Mesothelial cell of epicardium (in vitro differentiated cells): ENCODE results near the gene FAM20A. TPM values are rescaled to one million over a fixed set of nuclear protein-coding genes. Genes with fewer than 3 reads are reported as not detected.

Source experiments
- DNase-seq, 2 experiments: peaks; one replicate each; pipeline ENCODE4 v3.0.0; 2021; ENCODE audit warnings: low spot score in 2 of 2; ENCODE audit not compliant: unreplicated experiment in 2 of 2
- H3K27ac Mint-ChIP-seq: 2 replicates; pipeline ENCODE4 v1.8.0; 2021; ENCODE audit warnings: mixed read lengths
- H3K27me3 Mint-ChIP-seq: 2 replicates; pipeline ENCODE4 v1.8.0; 2021; ENCODE audit warnings: low read depth, mixed read lengths
- H3K36me3 Mint-ChIP-seq: 2 replicates; pipeline ENCODE4 v1.8.0; 2021; ENCODE audit warnings: mixed read lengths
- H3K4me1 Mint-ChIP-seq: 2 replicates; pipeline ENCODE4 v1.8.0; 2021; ENCODE audit warnings: mixed read lengths
- H3K4me3 Mint-ChIP-seq: 2 replicates; pipeline ENCODE4 v1.8.0; 2021; ENCODE audit warnings: mild to moderate bottlenecking, moderate library complexity, mixed read lengths
- H3K9me3 Mint-ChIP-seq: 2 replicates; pipeline ENCODE4 v1.8.0; 2021; ENCODE audit warnings: mixed read lengths
- CTCF ChIP-seq: fragments of 200-600 bp; sonication (generic); IDR thresholded peaks from one replicate; pipeline ENCODE4 v1.5.0; 2021; ENCODE audit warnings: antibody characterized with exemption; ENCODE audit not compliant: unreplicated experiment
- total RNA-seq: library from RNA; stranded (reverse); gene quantifications from 3 replicates; pipeline ENCODE4 v1.2.1, GENCODE V29; 2021

The FAM20A gene
- total RNA-seq, 1 donor from 2014 or later = 1.8 TPM

DNA sequence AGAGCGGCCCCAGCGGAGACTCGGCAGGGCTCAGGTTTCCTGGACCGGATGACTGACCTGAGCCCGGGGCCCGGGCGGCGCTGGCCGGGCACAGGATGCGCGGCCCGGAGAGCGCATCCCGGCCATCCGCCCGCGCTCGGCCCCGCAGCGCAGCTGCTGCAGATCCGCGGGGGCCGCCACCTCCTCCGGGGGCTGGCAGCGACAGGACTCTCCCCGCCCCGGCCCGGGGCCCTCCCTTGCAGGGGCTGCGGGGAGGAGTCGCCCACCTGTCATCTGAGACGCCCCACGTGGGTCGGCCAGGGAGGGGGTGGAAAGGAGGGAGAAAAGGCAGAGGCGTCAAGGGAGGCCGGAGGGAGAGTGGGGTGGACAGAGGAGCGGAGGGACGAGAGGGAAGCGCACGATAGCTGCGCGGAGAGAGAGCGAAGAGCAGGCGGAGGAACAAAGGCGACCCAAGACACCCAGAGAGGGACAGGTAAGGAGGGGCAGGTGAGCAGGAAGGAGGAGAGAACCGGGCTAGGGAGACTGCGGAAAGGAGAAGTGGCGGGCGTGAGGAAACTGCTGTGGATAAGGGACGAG is 89.4 kb downstream of the FAM20A start:
- Mint-ChIP-seq H3K27ac (peak overlapping the region; percentile 99), H3K4me1 (peaks cover 41% of the 10 kb centered on the region), H3K4me3 (peak overlapping the region; percentile 89), H3K36me3 (peaks cover 7% of the 10 kb centered on the region), H3K9me3 (no peaks in the 10 kb centered on the region), H3K27me3 (no peaks in the 10 kb centered on the region)
- no peak for TF ChIP-seq CTCF
- DNase-seq = peak; percentile 81 to 88

DNA sequence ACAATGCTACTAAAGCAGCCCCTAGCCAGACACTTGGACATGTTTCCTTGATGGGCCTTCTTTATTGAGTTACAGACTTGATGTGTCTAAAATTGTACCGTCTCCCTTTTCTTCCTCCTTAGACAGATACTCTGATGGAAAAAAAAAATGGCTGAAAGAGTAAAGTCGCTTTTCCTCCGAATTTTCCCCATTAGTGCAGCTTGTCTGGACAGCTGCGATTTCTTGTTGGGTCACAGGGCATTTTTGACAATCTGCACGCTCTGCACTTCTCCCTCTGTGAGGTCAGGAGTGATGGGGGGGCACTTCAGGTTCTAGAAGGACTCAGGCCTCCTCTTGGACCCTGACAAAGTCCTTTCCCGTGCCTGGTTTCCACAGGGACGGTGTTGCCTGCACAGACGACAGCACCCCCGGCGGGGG is 89.9 kb downstream of the FAM20A start:
- peaks cover 41% of the 10 kb centered on the region for H3K4me1 Mint-ChIP-seq
- no peak for TF ChIP-seq CTCF

DNA sequence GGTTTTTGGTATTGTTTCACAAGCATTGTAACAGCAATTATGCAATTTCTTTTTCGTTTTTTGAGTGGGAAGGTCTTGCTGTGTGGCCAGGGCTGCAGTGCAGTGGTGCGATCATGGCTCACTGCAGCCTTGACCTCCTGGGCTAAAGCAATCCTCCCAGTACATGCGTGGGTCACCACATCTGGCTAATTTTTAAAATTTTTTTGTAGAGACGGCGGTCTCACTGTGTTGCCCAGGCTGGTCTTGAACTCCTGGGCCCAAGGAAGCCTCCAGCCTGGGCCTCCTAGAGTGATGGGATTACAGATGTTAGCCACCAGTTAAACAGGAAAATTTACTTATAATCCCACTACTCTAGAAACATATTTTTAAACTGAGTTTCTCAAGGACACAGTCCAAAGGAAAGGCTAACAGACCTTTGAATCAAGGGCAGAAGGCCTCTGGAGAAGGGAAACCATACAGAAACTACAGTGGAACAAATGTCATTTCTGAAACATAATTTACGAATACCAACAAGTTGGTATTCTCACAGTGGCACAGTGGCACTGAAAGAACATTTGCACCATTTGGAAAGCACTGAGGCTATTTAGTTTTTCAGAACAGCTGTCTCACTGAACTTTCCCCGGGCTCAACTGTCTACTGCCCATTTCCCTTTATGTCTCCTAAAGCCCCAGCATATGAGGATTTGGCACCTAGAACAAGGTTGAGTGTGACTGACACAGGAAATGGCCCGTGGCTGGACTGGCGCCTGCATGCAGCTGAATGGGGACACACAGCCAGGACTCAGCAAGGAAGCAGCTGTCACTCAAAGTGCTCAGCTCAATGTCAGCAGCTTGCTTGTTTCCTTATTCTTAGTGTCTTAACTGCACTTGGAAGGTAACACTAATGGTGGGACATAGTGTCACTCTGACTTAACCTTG is 91.8 kb downstream of the FAM20A start:
- no peak for TF ChIP-seq CTCF
- H3K4me1 Mint-ChIP-seq = peaks cover 28% of the 10 kb centered on the region
- no peak overlapping the region for H3K4me3 Mint-ChIP-seq
- no peaks in the 10 kb centered on the region for H3K9me3 Mint-ChIP-seq
- DNase-seq = no peak
- peak overlapping the region; percentile 91 for H3K27ac Mint-ChIP-seq
- no peaks in the 10 kb centered on the region for H3K36me3 Mint-ChIP-seq
- no peaks in the 10 kb centered on the region for H3K27me3 Mint-ChIP-seq

More for the DNA sequence above, 89.9 kb downstream of the FAM20A start:
- peak overlapping the region; percentile 97 for H3K27ac Mint-ChIP-seq
- H3K27me3 Mint-ChIP-seq = no peaks in the 10 kb centered on the region
- peaks cover 5% of the 10 kb centered on the region for H3K36me3 Mint-ChIP-seq
- no peaks in the 10 kb centered on the region for H3K9me3 Mint-ChIP-seq
- peak overlapping the region; percentile 78 for H3K4me3 Mint-ChIP-seq
- no peak for DNase-seq

- Mint-ChIP-seq H3K4me1 (peaks cover 16% of the 10 kb centered on the region), H3K9me3 (peaks cover 6% of the 10 kb centered on the region), H3K4me3 (no peak overlapping the region), H3K27ac (no peak overlapping the region), H3K27me3 (no peaks in the 10 kb centered on the region), H3K36me3 (no peaks in the 10 kb centered on the region)
- TF ChIP-seq CTCF = no peak
- DNase-seq = no peak
These were observed 93.6 kb downstream of the FAM20A start for GRCh38 chr17:68507576-68507975.

GRCh38 chr17:68505951-68506350 is 95.2 kb downstream of the FAM20A start:
- H3K4me3 Mint-ChIP-seq = no peak overlapping the region
- H3K4me1 Mint-ChIP-seq = peaks cover 11% of the 10 kb centered on the region
- peaks cover 6% of the 10 kb centered on the region for H3K9me3 Mint-ChIP-seq
- no peaks in the 10 kb centered on the region for H3K36me3 Mint-ChIP-seq
- TF ChIP-seq CTCF = no peak
- no peak overlapping the region for H3K27ac Mint-ChIP-seq
- DNase-seq = no peak
- peaks cover 5% of the 10 kb centered on the region for H3K27me3 Mint-ChIP-seq
